Activated T-helper 2 cell treated with anti-CD3 and anti-CD28 coated beads, Interferon-gamma antibody, Interleukin-2, Interleukin-4, amounts not matched to agents 10 μg/mL and 5 μg/mL and 100 μg/mL, durations not matched to agents 14 hours and 24 hours and 36 hours (primary cell): ENCODE results near the gene PRKCE. TPM values are rescaled to one million over a fixed set of nuclear protein-coding genes. Genes with fewer than 3 reads are reported as not detected.
"Not testable (repeated sequence)": the region's sequence is repeated elsewhere in the genome, so short reads cannot be mapped to it uniquely, and the experiment has no call there.

Source experiments
- DNase-seq: peaks from one replicate; pipeline ENCODE4 v3.0.0; 2021; ENCODE audit warnings: low spot score
- H3K27ac Mint-ChIP-seq: one replicate; pipeline ENCODE4 v1.8.0; 2021; ENCODE audit warnings: mixed read lengths
- H3K27me3 Mint-ChIP-seq: one replicate; pipeline ENCODE4 v1.8.0; 2021; ENCODE audit warnings: low read depth, mixed read lengths
- H3K36me3 Mint-ChIP-seq: one replicate; pipeline ENCODE4 v1.8.0; 2021; ENCODE audit warnings: low read depth, mixed read lengths
- H3K4me1 Mint-ChIP-seq: one replicate; pipeline ENCODE4 v1.8.0; 2021; ENCODE audit warnings: low read depth, mixed read lengths
- H3K4me3 Mint-ChIP-seq: one replicate; pipeline ENCODE4 v1.8.0; 2021; ENCODE audit warnings: low read depth, mild to moderate bottlenecking, moderate library complexity, mixed read lengths
- H3K9me3 Mint-ChIP-seq: one replicate; pipeline ENCODE4 v1.8.0; 2021; ENCODE audit warnings: mixed read lengths
- intact Hi-C: fragments of 100-400 bp; cut with micrococcal nuclease; formaldehyde crosslinking; loops from one replicate; pipeline ENCODE4 v1.15.1; 2023
- total RNA-seq: library from RNA; stranded (reverse); gene quantifications from 2 replicates; pipeline ENCODE4 v1.2.3, GENCODE V29; 2022

The PRKCE gene
- total RNA-seq, 1 donor from 2014 or later = 21.5 TPM

GRCh38 chr2:45890371-45890646 is 238.8 kb downstream of the PRKCE start:
- H3K27ac Mint-ChIP-seq, H3K9me3 Mint-ChIP-seq, H3K36me3 Mint-ChIP-seq, DNase-seq, intact Hi-C loops, H3K27me3 Mint-ChIP-seq, H3K4me3 Mint-ChIP-seq: not testable (repeated sequence)
- H3K4me1 Mint-ChIP-seq = peaks cover 35% of the 10 kb centered on the region

GRCh38 chr2:45890819-45891218 is 239.3 kb downstream of the PRKCE start:
- peak; percentile 14 for DNase-seq
- Mint-ChIP-seq H3K27ac (no peak overlapping the region), H3K4me1 (peaks cover 37% of the 10 kb centered on the region), H3K27me3 (no peaks in the 10 kb centered on the region), H3K36me3 (no peaks in the 10 kb centered on the region), H3K4me3 (no peak overlapping the region), H3K9me3 (no peaks in the 10 kb centered on the region)
- intact Hi-C loops = no loop called here

DNA sequence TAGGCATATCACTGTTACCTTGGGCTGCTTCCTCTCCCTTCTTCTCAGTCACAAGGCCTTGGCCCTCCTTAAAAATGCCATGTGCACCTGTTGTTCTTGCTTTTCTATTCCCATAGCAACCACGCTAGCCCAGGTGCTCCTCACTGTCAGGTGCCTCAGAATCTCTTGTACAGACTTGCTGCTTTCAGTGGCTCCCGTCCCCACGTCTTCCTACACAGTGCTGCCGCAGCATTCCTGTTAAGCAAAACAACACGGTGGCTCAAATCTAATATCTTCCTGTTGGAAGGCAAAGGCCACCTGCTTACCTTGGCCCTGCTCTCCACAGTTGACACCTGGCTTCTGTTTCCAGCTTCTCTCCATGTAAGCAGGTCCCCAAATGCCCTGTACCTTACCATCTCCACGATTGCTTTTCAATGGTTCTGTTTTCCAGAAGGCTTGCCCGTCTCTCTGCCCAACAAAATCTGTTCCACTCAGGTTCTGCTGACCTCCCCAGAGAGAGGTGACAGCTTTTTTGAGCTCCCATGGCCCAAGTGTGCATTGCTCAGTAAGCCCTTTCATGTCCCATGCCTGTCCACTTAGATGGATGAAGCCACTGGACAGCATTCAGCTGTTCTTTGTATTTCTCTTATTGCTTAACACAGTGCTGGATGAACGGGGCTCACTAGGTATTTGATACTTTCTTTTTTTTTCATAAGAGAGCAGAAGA is 240.4 kb downstream of the PRKCE start:
- intact Hi-C loops = no loop called here

GRCh38 chr2:45892425-45892745 is 240.9 kb downstream of the PRKCE start:
- H3K9me3 Mint-ChIP-seq = no peaks in the 10 kb centered on the region
- no peak overlapping the region for H3K4me3 Mint-ChIP-seq
- H3K4me1 Mint-ChIP-seq = peaks cover 37% of the 10 kb centered on the region
- no peak for DNase-seq
- H3K27me3 Mint-ChIP-seq = no peaks in the 10 kb centered on the region
- no peaks in the 10 kb centered on the region for H3K36me3 Mint-ChIP-seq
- H3K27ac Mint-ChIP-seq = no peak overlapping the region
- intact Hi-C loops = no loop called here

More for the DNA sequence above, 240.4 kb downstream of the PRKCE start:
- Mint-ChIP-seq H3K27ac (no peak overlapping the region), H3K4me1 (peaks cover 37% of the 10 kb centered on the region), H3K9me3 (no peaks in the 10 kb centered on the region), H3K4me3 (no peak overlapping the region), H3K27me3 (no peaks in the 10 kb centered on the region), H3K36me3 (no peaks in the 10 kb centered on the region)
- DNase-seq = no peak

- no peak for DNase-seq
- H3K27ac Mint-ChIP-seq = no peak overlapping the region
- no peak overlapping the region for H3K4me3 Mint-ChIP-seq
- H3K9me3 Mint-ChIP-seq = no peaks in the 10 kb centered on the region
- H3K4me1 Mint-ChIP-seq = peaks cover 36% of the 10 kb centered on the region
- H3K36me3 Mint-ChIP-seq = no peaks in the 10 kb centered on the region
- intact Hi-C loops = no loop called here
- no peaks in the 10 kb centered on the region for H3K27me3 Mint-ChIP-seq
These were observed 241.3 kb downstream of the PRKCE start for GRCh38 chr2:45892757-45893156.

GRCh38 chr2:45894211-45894610 is 242.7 kb downstream of the PRKCE start:
- Mint-ChIP-seq H3K27ac (no peak overlapping the region), H3K27me3 (no peaks in the 10 kb centered on the region), H3K36me3 (no peaks in the 10 kb centered on the region), H3K4me1 (peaks cover 35% of the 10 kb centered on the region), H3K4me3 (no peak overlapping the region), H3K9me3 (no peaks in the 10 kb centered on the region)
- DNase-seq = no peak
- intact Hi-C loops = no loop called here

DNA sequence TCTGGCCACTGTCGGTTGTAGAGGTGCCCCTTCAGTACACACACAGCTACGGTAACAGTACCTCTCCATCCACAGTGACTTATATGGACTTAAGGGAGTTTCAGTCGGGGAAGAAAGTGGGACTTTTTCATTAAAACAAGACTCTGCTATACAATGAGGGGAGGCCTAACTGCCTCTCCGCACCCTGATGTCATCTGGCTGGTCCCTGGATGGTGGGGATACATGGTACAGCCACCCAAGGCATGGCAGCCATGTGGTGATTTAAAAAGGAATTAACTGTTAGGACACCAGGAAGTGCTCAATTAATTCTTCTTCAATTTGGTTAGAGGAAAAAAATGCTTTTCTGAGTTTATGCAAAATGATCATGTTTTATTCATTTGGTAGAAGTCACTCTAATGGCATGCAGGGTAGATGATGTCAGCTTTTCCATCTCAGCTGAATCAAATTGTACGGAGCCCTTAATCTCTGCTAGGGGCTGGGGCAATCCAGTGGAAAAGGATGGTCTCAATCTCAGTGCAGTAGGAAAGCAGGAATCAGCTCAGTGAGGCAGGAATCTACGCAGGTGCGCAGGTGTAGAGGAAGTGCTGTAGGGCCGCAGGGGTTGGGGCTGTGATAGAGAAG is 243.9 kb downstream of the PRKCE start:
- Mint-ChIP-seq H3K27me3 (no peaks in the 10 kb centered on the region), H3K27ac (no peak overlapping the region), H3K36me3 (no peaks in the 10 kb centered on the region), H3K4me1 (peaks cover 27% of the 10 kb centered on the region), H3K4me3 (no peak overlapping the region), H3K9me3 (no peaks in the 10 kb centered on the region)
- intact Hi-C loops = no loop called here
- DNase-seq = no peak

GRCh38 chr2:45896311-45896710 is 244.8 kb downstream of the PRKCE start:
- Mint-ChIP-seq H3K4me3 (no peak overlapping the region), H3K36me3 (no peaks in the 10 kb centered on the region), H3K9me3 (no peaks in the 10 kb centered on the region), H3K27me3 (no peaks in the 10 kb centered on the region), H3K27ac (no peak overlapping the region), H3K4me1 (peaks cover 21% of the 10 kb centered on the region)
- intact Hi-C loops = no loop called here
- no peak for DNase-seq

DNA sequence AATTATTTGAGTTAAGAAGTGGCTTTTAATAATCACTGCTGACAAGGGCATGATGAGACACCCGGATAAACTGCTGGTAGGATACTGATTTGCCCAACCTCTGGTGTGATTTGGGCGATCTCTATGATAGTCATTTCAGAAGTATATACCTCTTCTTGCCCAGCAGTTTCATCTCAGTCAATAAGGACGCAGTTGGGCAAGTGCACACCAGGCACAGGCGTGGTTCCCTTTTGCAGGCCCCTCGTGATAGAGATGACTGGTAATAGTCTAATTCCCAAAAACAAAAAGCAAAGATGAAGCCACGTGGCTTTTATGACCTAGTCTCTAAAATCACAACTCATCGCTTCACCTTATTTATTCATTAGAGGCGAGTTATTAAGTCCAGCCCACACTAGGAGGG is 246.4 kb downstream of the PRKCE start:
- Mint-ChIP-seq H3K27ac (no peak overlapping the region), H3K9me3 (no peaks in the 10 kb centered on the region)

GRCh38 chr2:45898819-45899218 is 247.3 kb downstream of the PRKCE start:
- H3K27me3 Mint-ChIP-seq = no peaks in the 10 kb centered on the region
- no peak overlapping the region for H3K27ac Mint-ChIP-seq
- H3K9me3 Mint-ChIP-seq = no peaks in the 10 kb centered on the region
- no peaks in the 10 kb centered on the region for H3K36me3 Mint-ChIP-seq
- intact Hi-C loops = no loop called here
- H3K4me3 Mint-ChIP-seq = no peak overlapping the region
- no peak for DNase-seq
- H3K4me1 Mint-ChIP-seq = peaks cover 10% of the 10 kb centered on the region

More for the DNA sequence above, 246.4 kb downstream of the PRKCE start:
- H3K4me3 Mint-ChIP-seq = no peak overlapping the region
- no peaks in the 10 kb centered on the region for H3K36me3 Mint-ChIP-seq
- no peak for DNase-seq
- intact Hi-C loops = no loop called here
- peaks cover 10% of the 10 kb centered on the region for H3K4me1 Mint-ChIP-seq
- H3K27me3 Mint-ChIP-seq = no peaks in the 10 kb centered on the region

DNA sequence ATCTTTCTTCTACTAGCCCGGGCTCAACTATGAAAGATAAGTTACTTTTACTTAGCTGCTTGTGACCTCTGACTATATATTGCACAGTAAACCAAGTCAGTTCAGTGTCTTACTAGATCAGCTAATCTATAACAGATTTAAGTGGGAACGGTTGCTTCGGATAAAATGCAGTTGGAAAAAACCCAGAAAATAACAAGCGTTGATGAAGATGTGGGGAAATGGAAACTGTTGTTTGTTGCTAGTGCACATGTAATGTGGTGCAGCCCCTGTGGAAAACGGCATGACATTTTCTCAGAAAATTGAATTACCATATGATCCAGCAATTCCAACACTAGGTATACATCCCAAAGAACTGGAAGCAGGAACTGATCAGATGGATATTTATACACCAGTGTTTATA is 248.5 kb downstream of the PRKCE start:
- intact Hi-C loops = no loop called here
- Mint-ChIP-seq H3K4me1 (peaks cover 19% of the 10 kb centered on the region), H3K27me3 (no peaks in the 10 kb centered on the region), H3K4me3 (no peak overlapping the region), H3K36me3 (no peaks in the 10 kb centered on the region), H3K9me3 (no peaks in the 10 kb centered on the region), H3K27ac (no peak overlapping the region)
- no peak for DNase-seq

DNA sequence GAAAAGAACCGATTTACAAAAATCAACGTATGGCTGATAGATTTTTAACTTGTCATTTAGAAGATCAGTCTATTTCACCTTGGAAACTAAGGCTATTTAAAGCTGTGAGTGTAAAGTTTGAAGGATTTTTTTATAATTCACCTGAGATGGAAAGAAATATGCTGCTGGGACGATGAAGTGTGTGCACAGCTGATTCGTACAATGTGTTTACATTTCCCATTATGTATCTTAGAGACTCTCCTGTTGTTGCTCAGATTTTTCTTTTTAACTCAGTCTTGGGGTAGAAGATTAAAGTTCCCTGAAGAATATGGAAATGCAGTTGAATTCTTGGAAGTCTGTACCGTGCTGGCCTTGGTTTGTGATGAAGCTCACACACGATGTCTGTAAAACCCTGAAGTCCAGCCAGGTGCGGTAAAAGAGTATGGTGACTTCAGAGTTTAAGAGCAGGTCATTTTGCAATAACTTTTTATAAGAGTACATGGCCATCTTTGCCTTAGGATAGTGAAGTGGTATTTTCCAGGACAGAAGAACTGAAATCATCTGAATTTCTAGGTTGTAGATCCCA is 250.1 kb downstream of the PRKCE start:
- Mint-ChIP-seq H3K36me3 (no peaks in the 10 kb centered on the region), H3K4me3 (no peak overlapping the region), H3K27me3 (no peaks in the 10 kb centered on the region), H3K27ac (no peak overlapping the region), H3K4me1 (peaks cover 17% of the 10 kb centered on the region), H3K9me3 (no peaks in the 10 kb centered on the region)
- no peak for DNase-seq
- intact Hi-C loops = no loop called here

DNA sequence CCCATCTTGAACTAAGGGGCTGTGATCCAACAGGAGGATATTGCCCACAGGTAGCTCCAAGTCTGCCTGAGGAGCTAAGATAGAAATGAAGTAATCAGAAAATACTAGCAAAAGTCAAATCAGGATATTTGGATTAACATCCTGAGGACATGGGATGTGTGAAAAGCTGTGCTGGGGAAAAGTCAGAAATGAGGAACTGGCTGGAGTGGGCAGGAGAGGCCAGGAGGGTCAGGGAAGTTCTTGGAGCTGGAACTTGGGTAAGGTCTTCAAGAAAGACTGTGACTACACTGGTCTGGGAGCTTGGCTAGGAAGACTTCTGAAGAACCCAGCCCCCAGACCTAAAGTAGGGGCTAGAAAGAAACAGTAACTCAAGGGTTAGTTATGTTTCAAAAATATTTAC is 250.9 kb downstream of the PRKCE start:
- no peak overlapping the region for H3K27ac Mint-ChIP-seq
- intact Hi-C loops = no loop called here

More for the DNA sequence above, 250.9 kb downstream of the PRKCE start:
- DNase-seq = no peak
- H3K9me3 Mint-ChIP-seq = no peaks in the 10 kb centered on the region
- H3K4me1 Mint-ChIP-seq = peaks cover 17% of the 10 kb centered on the region
- H3K27me3 Mint-ChIP-seq = no peaks in the 10 kb centered on the region
- no peaks in the 10 kb centered on the region for H3K36me3 Mint-ChIP-seq
- H3K4me3 Mint-ChIP-seq = no peak overlapping the region
